PC-3 (cell line): ENCODE measurements around the gene LGI4.

Source experiments
- EZH2phosphoT487 ChIP-seq: fragments of 300-600 bp; sonication (generic); IDR thresholded peaks from 2 replicates; pipeline ENCODE4 v1.6.1; 2018; ENCODE audit warnings: mild to moderate bottlenecking, antibody characterized with exemption, low read length, borderline replicate concordance
- TF ChIP-seq, protein P1 (sequence below): fragments of 300-600 bp; sonication (generic); conservative IDR thresholded peaks from 2 replicates; pipeline ENCODE4 v1.5.1; 2017; ENCODE audit warnings: antibody characterized with exemption, low read depth, mild to moderate bottlenecking, low read length

DNA sequence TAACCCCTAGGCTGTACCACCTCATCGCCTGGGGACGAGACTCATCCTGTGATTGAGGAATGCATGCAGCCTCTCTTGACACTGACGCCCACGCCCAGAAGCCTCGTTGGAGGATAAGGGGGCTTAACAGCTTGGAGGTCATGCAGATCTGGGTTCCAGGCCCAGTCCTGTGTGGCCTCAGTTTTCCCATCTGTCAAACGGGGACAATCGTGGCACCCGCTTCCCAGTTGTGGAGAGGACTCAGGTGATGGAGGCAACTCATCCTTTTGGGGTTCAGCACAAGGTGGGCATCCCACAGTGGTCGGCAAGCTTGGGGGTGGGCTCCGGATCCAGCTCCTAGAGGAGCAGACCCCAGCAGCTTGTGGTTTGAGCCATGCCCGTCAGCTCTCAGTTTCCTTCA is 1.4 kb upstream of the LGI4 start:
- TF ChIP-seq, protein P1, sequence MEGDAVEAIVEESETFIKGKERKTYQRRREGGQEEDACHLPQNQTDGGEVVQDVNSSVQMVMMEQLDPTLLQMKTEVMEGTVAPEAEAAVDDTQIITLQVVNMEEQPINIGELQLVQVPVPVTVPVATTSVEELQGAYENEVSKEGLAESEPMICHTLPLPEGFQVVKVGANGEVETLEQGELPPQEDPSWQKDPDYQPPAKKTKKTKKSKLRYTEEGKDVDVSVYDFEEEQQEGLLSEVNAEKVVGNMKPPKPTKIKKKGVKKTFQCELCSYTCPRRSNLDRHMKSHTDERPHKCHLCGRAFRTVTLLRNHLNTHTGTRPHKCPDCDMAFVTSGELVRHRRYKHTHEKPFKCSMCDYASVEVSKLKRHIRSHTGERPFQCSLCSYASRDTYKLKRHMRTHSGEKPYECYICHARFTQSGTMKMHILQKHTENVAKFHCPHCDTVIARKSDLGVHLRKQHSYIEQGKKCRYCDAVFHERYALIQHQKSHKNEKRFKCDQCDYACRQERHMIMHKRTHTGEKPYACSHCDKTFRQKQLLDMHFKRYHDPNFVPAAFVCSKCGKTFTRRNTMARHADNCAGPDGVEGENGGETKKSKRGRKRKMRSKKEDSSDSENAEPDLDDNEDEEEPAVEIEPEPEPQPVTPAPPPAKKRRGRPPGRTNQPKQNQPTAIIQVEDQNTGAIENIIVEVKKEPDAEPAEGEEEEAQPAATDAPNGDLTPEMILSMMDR = no peak
- no peak for TF ChIP-seq EZH2phosphoT487
